ENCODE data around the gene FBLN2. TPM values are rescaled to one million over a fixed set of nuclear protein-coding genes. Genes with fewer than 3 reads are reported as not detected.

Gene FBLN2
- polyA plus RNA-seq, 1 donor (not counting 4 experiments of a cell fraction or from before 2014, with no cell fraction given) = 0.72 TPM

DNA sequence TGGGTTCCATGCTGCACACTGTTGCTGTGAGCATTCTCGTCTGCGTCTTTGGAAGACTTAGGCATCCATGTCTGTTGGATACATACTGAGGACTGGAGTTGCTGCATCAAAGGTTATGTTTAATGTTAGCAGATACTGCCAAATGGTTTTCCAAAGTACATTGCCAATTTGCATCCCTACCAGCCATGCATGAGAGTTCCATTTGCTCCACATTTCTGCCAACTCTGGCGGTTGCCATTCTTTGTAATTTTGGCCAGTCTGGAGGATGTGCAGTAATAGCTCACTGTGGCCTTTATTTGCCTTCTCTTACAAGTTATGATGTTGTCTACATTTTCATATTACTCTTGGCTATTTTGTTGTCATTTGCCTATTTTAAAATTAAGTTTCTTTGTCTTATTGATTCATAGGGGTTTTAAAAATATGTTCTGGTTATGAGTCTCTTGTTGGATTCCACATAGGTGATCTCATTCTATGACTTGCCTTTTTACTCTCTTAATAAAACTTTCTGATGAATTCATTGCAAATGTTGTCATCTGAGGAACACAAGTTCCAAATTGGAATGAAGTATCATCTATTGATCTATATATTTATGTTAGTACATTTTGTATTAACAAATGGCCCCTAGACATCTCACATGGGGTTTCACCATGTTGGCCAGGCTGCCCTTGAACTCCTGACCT is 42.1 kb downstream of the FBLN2 start:
- no peak for FAIRE-seq
- no peaks in the 10 kb centered on the region for H3K36me3 ChIP-seq (ENCODE audit: control insufficient read depth in 2 of 2, extremely low read depth in 1 of 2, insufficient read depth in 2 of 2, low read length in 2 of 2)
- H3K27me3 ChIP-seq (ENCODE audit: control insufficient read depth, extremely low read depth, insufficient read depth, low read length) = no peaks in the 10 kb centered on the region
- no peaks in the 10 kb centered on the region for H3K9me3 ChIP-seq (ENCODE audit: control insufficient read depth, low read depth, low read length)
- H2AFZ ChIP-seq (ENCODE audit: control insufficient read depth, low read length) = no peak overlapping the region
- no peak overlapping the region for H3K4me3 ChIP-seq (ENCODE audit: control insufficient read depth in 2 of 3, extremely low read depth in 1 of 3, insufficient read depth in 2 of 3, low read depth in 1 of 3, low read length in 3 of 3)
- DNase-seq (ENCODE audit: low read depth, low spot score) = no peak
- H3K9ac ChIP-seq (ENCODE audit: control insufficient read depth, extremely low read depth, insufficient read depth, low read length) = no peak overlapping the region
- dilution Hi-C loops (cut with MboI; ENCODE audit: extremely low pct_ligation_motif_present, low sequenced_read_pairs) = no loop called here
- no peaks in the 10 kb centered on the region for H3K4me1 ChIP-seq (ENCODE audit: control insufficient read depth, extremely low read depth, insufficient read depth, low read length)
- no peaks in the 10 kb centered on the region for H4K20me1 ChIP-seq (ENCODE audit: control insufficient read depth, extremely low read depth, insufficient read depth, low read length)
- no peak for TF ChIP-seq EZH2 (IDR thresholded peaks at IDR 0.05; ENCODE audit: low read length)
- TF ChIP-seq, protein P1, sequence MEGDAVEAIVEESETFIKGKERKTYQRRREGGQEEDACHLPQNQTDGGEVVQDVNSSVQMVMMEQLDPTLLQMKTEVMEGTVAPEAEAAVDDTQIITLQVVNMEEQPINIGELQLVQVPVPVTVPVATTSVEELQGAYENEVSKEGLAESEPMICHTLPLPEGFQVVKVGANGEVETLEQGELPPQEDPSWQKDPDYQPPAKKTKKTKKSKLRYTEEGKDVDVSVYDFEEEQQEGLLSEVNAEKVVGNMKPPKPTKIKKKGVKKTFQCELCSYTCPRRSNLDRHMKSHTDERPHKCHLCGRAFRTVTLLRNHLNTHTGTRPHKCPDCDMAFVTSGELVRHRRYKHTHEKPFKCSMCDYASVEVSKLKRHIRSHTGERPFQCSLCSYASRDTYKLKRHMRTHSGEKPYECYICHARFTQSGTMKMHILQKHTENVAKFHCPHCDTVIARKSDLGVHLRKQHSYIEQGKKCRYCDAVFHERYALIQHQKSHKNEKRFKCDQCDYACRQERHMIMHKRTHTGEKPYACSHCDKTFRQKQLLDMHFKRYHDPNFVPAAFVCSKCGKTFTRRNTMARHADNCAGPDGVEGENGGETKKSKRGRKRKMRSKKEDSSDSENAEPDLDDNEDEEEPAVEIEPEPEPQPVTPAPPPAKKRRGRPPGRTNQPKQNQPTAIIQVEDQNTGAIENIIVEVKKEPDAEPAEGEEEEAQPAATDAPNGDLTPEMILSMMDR (optimal IDR thresholded peaks at IDR 0.05 in 1 of 3, IDR thresholded peaks at IDR 0.05 in 1 of 3, conservative IDR thresholded peaks at IDR 0.05 in 1 of 3; ENCODE audit: extremely low read depth in 1 of 3, insufficient read depth in 2 of 3, low read length in 3 of 3) = no peak
- H3K79me2 ChIP-seq (ENCODE audit: control insufficient read depth, insufficient read depth, low read length) = no peaks in the 10 kb centered on the region
- no peak overlapping the region for H3K27ac ChIP-seq (ENCODE audit: control insufficient read depth, insufficient read depth, low read length)
- H3K9me1 ChIP-seq (ENCODE audit: control insufficient read depth, extremely low read depth, insufficient read depth, low read length) = no peaks in the 10 kb centered on the region
- H3K4me2 ChIP-seq (ENCODE audit: control insufficient read depth, extremely low read depth, insufficient read depth, low read depth, low read length) = no peak overlapping the region

DNA sequence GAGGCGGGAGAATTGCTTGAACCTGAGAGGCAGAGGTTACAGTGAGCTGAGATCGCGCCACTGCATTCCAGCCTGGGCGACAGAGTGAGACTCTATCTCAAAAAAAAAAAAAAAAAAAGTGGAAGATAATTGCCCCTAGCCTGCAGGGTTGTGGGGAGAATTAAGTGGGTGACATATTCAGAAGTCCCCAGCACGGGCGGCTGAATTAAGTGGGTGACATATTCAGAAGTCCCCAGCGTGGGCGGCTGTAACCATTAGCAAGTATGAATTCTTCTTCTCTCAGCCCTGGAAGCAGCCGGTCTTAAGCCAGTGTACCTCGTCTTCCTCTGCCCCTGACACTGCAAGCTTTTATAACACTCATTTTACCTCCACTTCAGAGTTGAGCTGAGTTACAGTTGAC is 44.7 kb downstream of the FBLN2 start:
- Histone ChIP-seq H3K36me3 (ENCODE audit: control insufficient read depth in 2 of 2, extremely low read depth in 1 of 2, insufficient read depth in 2 of 2, low read length in 2 of 2) (no peaks in the 10 kb centered on the region), H3K79me2 (ENCODE audit: control insufficient read depth, insufficient read depth, low read length) (no peaks in the 10 kb centered on the region), H3K9me1 (ENCODE audit: control insufficient read depth, extremely low read depth, insufficient read depth, low read length) (no peaks in the 10 kb centered on the region), H2AFZ (ENCODE audit: control insufficient read depth, low read length) (no peak overlapping the region), H3K9ac (ENCODE audit: control insufficient read depth, extremely low read depth, insufficient read depth, low read length) (no peak overlapping the region), H3K27ac (ENCODE audit: control insufficient read depth, insufficient read depth, low read length) (no peak overlapping the region), H3K9me3 (ENCODE audit: control insufficient read depth, low read depth, low read length) (no peaks in the 10 kb centered on the region), H3K4me3 (ENCODE audit: control insufficient read depth in 2 of 3, extremely low read depth in 1 of 3, insufficient read depth in 2 of 3, low read depth in 1 of 3, low read length in 3 of 3) (no peak overlapping the region), H3K4me1 (ENCODE audit: control insufficient read depth, extremely low read depth, insufficient read depth, low read length) (peaks cover 7% of the 10 kb centered on the region), H3K27me3 (ENCODE audit: control insufficient read depth, extremely low read depth, insufficient read depth, low read length) (no peaks in the 10 kb centered on the region), H3K4me2 (ENCODE audit: control insufficient read depth, extremely low read depth, insufficient read depth, low read depth, low read length) (no peak overlapping the region), H4K20me1 (ENCODE audit: control insufficient read depth, extremely low read depth, insufficient read depth, low read length) (no peaks in the 10 kb centered on the region)
- no peak for FAIRE-seq
- DNase-seq (ENCODE audit: low read depth, low spot score) = no peak
- dilution Hi-C loops (cut with MboI; ENCODE audit: extremely low pct_ligation_motif_present, low sequenced_read_pairs) = no loop called here
- TF ChIP-seq EZH2 (IDR thresholded peaks at IDR 0.05; ENCODE audit: low read length) = no peak
- TF ChIP-seq, protein P1 (optimal IDR thresholded peaks at IDR 0.05 in 1 of 3, IDR thresholded peaks at IDR 0.05 in 1 of 3, conservative IDR thresholded peaks at IDR 0.05 in 1 of 3; ENCODE audit: extremely low read depth in 1 of 3, insufficient read depth in 2 of 3, low read length in 3 of 3) = no peak

Data from keratinocyte (primary cell).